NCI-H128 (cell line): Measurements from ENCODE around the gene USP1.

Source experiments
- DNase-seq: peaks from one replicate; lab custom pipeline; 2025; ENCODE audit not compliant: unreplicated experiment; lab: John Stamatoyannopoulos, UW

The USP1 gene

GRCh38 chr1:62436466-62437272 is at the start of gene USP1:
Gene USP1 (plus strand): TSS chr1:62437049. CDS start chr1:62439868, 2,819 bp downstream.
- DNase-seq: peak; percentile 100

- no peak for DNase-seq
Measured at GRCh38 chr1:62389531-62389930, 47.3 kb upstream of the USP1 start.

- DNase-seq: no peak
Measured at GRCh38 chr1:62390071-62390470, 46.8 kb upstream of the USP1 start.

GRCh38 chr1:62391369-62391971 is 45.4 kb upstream of the USP1 start:
- no peak for DNase-seq

GRCh38 chr1:62392951-62393350 is 43.9 kb upstream of the USP1 start:
- no peak for DNase-seq

- no peak for DNase-seq
Measured at GRCh38 chr1:62394646-62395045, 42.2 kb upstream of the USP1 start.

GRCh38 chr1:62395291-62395690 is 41.6 kb upstream of the USP1 start:
- no peak for DNase-seq

- DNase-seq: no peak
Measured at GRCh38 chr1:62396871-62397270, 40.0 kb upstream of the USP1 start.

- DNase-seq: no peak
Measured at GRCh38 chr1:62397301-62397700, 39.5 kb upstream of the USP1 start.

GRCh38 chr1:62398377-62398776 is 38.5 kb upstream of the USP1 start:
- DNase-seq: no peak

- DNase-seq: no peak
Measured at GRCh38 chr1:62401034-62401760, 35.7 kb upstream of the USP1 start.

GRCh38 chr1:62405247-62405646 is 31.6 kb upstream of the USP1 start:
- no peak for DNase-seq

- DNase-seq: no peak
Measured at GRCh38 chr1:62406576-62406975, 30.3 kb upstream of the USP1 start.

- DNase-seq: peak; percentile 58
Measured at GRCh38 chr1:62407398-62408009, 29.3 kb upstream of the USP1 start.

GRCh38 chr1:62415687-62416086 is 21.2 kb upstream of the USP1 start:
- DNase-seq: no peak

GRCh38 chr1:62417351-62417999 is 19.4 kb upstream of the USP1 start:
- DNase-seq: no peak

- no peak for DNase-seq
Measured at GRCh38 chr1:62420214-62420613, 16.6 kb upstream of the USP1 start.

- no peak for DNase-seq
Measured at GRCh38 chr1:62423580-62424242, 13.1 kb upstream of the USP1 start.

GRCh38 chr1:62424411-62424810 is 12.4 kb upstream of the USP1 start:
- DNase-seq: no peak

GRCh38 chr1:62425041-62425440 is 11.8 kb upstream of the USP1 start:
- no peak for DNase-seq

GRCh38 chr1:62426237-62426636 is 10.6 kb upstream of the USP1 start:
- no peak for DNase-seq
